ENCODE results near the gene PPP6R2. TPM values are rescaled to one million over a fixed set of nuclear protein-coding genes. Genes with fewer than 3 reads are reported as not detected.

Gene PPP6R2
- total RNA-seq, 2 donors from 2014 or later, result 80.6 to 107 TPM

DNA sequence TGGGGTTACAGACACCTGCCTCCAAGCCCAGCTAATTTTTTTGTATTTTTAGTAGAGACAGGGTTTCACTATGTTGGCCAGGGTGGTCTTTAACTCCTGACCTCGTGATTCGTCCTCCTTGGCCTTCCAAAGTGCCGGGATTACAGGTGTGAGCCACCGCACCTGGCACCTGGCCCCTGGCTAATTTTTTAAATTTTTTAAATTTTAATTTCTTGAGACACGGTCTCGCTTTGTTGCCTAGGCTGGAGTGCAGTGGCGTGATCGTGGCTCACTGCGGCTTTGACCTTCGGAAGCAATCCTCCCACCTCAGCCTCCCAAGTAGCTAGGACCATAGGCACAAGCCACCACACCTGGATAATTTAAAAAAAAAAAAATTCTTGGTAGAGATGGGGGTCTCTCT is 14.6 kb downstream of the PPP6R2 start:
- no peaks in the 10 kb centered on the region for H3K9me3 ChIP-seq
- no peaks in the 10 kb centered on the region for H3K4me1 ChIP-seq (replicated peaks)
- H3K36me3 ChIP-seq, result no peaks in the 10 kb centered on the region
- H3K4me3 ChIP-seq, result no peak overlapping the region
- no peaks in the 10 kb centered on the region for H3K27me3 ChIP-seq (replicated peaks; ENCODE audit: insufficient read depth)
- no peak overlapping the region for H3K27ac ChIP-seq
- intact Hi-C loops (cut with DNase I), result no loop called here
- WGBS, result 96% methylated on average over 10 of the region's 10 CpGs
- DNase-seq (ENCODE audit: low spot score), result no peak
- TF ChIP-seq, protein P1, sequence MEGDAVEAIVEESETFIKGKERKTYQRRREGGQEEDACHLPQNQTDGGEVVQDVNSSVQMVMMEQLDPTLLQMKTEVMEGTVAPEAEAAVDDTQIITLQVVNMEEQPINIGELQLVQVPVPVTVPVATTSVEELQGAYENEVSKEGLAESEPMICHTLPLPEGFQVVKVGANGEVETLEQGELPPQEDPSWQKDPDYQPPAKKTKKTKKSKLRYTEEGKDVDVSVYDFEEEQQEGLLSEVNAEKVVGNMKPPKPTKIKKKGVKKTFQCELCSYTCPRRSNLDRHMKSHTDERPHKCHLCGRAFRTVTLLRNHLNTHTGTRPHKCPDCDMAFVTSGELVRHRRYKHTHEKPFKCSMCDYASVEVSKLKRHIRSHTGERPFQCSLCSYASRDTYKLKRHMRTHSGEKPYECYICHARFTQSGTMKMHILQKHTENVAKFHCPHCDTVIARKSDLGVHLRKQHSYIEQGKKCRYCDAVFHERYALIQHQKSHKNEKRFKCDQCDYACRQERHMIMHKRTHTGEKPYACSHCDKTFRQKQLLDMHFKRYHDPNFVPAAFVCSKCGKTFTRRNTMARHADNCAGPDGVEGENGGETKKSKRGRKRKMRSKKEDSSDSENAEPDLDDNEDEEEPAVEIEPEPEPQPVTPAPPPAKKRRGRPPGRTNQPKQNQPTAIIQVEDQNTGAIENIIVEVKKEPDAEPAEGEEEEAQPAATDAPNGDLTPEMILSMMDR (IDR thresholded peaks at IDR 0.05), result no peak
- no peak for TF ChIP-seq POLR2A (IDR thresholded peaks at IDR 0.05)
- no peak for TF ChIP-seq POLR2AphosphoS5 (IDR thresholded peaks at IDR 0.05)

DNA sequence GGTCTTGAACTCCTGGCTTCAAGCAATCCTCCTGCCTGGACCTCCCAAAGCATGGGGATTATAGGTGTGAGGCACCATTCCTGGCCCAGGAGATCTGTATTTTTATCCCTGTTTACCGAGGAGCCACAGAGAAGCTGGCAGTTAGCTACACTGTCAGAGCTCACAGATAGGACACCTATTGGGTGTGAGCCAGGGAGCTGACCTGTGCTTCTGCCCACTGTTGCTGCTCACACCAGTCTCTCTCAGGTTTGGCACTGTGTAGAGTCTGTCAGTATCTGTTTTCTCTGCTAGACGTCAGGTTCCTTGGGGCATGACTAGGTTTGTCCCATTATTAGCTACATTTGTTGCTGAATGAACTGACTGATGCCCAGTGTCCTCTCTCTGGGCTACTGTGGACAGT is 17.5 kb downstream of the PPP6R2 start:
- Histone ChIP-seq H3K36me3 (no peaks in the 10 kb centered on the region), H3K9me3 (no peaks in the 10 kb centered on the region), H3K27ac (no peak overlapping the region), H3K4me3 (no peak overlapping the region), H3K4me1 (replicated peaks) (peaks cover under 1% of the 10 kb centered on the region), H3K27me3 (replicated peaks; ENCODE audit: insufficient read depth) (no peaks in the 10 kb centered on the region)
- no peak for TF ChIP-seq POLR2A (IDR thresholded peaks at IDR 0.05)
- no peak for TF ChIP-seq POLR2AphosphoS5 (IDR thresholded peaks at IDR 0.05)
- TF ChIP-seq, protein P1 (IDR thresholded peaks at IDR 0.05), result no peak
- DNase-seq (ENCODE audit: low spot score), result no peak
- 76% methylated on average over 2 of the region's 2 CpGs for WGBS
- intact Hi-C loops (cut with DNase I), result no loop called here

DNA sequence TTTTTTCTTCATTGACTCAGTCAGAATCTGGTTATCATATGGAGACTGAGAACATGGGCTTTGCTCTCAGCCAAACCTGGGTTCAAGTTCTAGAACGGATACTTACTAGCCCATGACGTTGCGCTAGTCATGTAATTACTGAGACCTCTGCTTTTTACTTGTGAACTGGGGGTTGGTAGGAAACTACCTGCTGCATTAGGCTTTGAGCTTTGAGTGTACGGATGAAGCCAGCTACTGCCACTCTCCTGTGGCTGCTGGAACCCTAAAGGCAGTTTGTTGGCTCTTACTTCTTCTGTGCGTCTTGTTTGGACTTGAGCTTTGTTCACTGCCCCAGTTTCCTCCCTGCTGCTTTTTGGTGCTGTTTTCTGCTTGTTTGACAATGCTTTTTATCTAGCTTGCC is 18.1 kb downstream of the PPP6R2 start:
- H3K36me3 ChIP-seq, result no peaks in the 10 kb centered on the region
- 75% methylated on average over 5 of the region's 5 CpGs for WGBS
- no peaks in the 10 kb centered on the region for H3K27me3 ChIP-seq (replicated peaks; ENCODE audit: insufficient read depth)
- TF ChIP-seq, protein P1 (IDR thresholded peaks at IDR 0.05), result no peak
- TF ChIP-seq POLR2A (IDR thresholded peaks at IDR 0.05) (no peak), POLR2AphosphoS5 (IDR thresholded peaks at IDR 0.05) (no peak)
- no peak for DNase-seq (ENCODE audit: low spot score)
- intact Hi-C loops (cut with DNase I), result no loop called here
- H3K4me1 ChIP-seq (replicated peaks), result peaks cover 3% of the 10 kb centered on the region
- no peak overlapping the region for H3K27ac ChIP-seq
- no peaks in the 10 kb centered on the region for H3K9me3 ChIP-seq
- H3K4me3 ChIP-seq, result no peak overlapping the region

DNA sequence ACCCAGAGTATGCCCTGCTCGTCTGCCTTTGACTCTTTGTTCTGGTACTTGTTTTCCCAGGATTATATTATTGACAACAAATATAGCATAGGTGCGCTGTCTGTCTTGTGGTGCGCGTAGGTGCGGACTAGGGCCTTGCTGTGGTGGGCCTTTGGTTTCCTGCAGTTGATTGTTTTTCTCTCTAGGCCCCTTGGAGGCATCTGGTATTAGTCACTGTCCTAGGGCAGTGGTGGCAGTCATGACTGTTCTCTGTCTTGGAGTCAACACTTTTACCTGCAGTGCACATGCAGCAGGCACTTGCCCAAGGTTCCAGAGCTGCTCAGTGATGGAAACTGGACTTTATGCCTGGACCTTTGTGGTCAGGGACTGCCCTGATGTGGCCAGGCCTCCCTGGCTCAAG is 18.6 kb downstream of the PPP6R2 start:
- H3K36me3 ChIP-seq, result no peaks in the 10 kb centered on the region

More for the DNA sequence above, 18.6 kb downstream of the PPP6R2 start:
- intact Hi-C loops (cut with DNase I), result no loop called here
- H3K27me3 ChIP-seq (replicated peaks; ENCODE audit: insufficient read depth), result no peaks in the 10 kb centered on the region
- peaks cover 3% of the 10 kb centered on the region for H3K4me1 ChIP-seq (replicated peaks)
- H3K27ac ChIP-seq, result no peak overlapping the region
- no peak for DNase-seq (ENCODE audit: low spot score)
- no peak for TF ChIP-seq POLR2A (IDR thresholded peaks at IDR 0.05)
- TF ChIP-seq, protein P1 (IDR thresholded peaks at IDR 0.05), result no peak
- no peak for TF ChIP-seq POLR2AphosphoS5 (IDR thresholded peaks at IDR 0.05)
- WGBS, result 84% methylated on average over 5 of the region's 5 CpGs
- no peaks in the 10 kb centered on the region for H3K9me3 ChIP-seq
- H3K4me3 ChIP-seq, result no peak overlapping the region
